GM10266 (cell line): ENCODE data around the gene FAM118B.

Experiments
- DNase-seq: peaks from one replicate; pipeline ENCODE4 v3.0.0; 2012; ENCODE audit errors: extremely low spot score
- TF ChIP-seq, protein P1 (sequence below): IDR thresholded peaks from 2 replicates; pipeline ENCODE4 v1.5.1; 2012; ENCODE audit warnings: mild to moderate bottlenecking, low read depth; ENCODE audit not compliant: control insufficient read depth, insufficient read depth; ENCODE audit errors: missing control alignments

Gene FAM118B

DNA sequence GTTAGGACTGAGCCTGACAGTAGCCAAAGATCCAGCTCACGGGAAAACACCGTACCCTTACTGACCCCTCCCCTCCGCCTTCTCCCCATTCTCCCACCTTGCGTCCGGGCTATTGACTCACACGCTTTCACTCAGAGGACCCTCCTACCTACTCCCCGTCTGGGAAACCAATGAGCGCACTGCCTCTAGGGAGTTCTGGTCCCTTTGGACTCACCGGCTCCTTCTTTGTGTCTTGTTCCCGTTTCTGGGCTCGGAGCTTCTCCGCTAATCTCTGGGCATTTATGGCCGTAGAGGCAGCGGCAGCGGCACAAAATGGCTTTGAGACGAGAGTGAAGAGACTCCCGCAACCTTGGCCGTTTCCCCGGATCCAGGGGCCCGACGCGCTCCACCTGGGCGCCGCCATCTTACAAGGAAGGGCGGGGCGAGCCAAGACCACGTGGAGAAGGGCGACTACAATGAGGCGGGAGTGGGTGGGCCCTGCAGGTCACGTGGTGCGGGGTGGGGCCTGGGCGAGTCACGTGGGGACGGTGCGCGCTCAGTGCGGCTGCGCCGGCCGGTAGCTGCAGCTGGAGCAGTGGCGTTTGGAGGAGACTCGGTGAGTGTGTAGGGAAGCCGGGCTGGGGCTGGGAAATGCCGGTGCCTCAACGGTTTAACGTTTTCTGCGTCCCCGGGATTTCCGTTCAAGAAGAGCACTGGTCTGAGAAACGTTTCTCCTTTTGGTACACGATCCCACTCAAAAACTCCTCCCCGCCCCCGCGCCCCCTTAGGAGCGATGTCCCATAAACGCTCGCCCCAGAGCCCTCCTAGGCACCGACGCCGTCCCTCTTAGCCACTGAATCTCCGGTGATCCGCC, at the start of gene FAM118B, which contains the start of gene RPUSD4:
FAM118B (plus strand) TSS at position 547 of the 853 bp plus-strand sequence. CDS start 23,220 bp downstream, outside the sequence.
RPUSD4 (minus strand) TSS at position 415 of the 853 bp plus-strand sequence; CDS start at position 403, 12 bp downstream.
- peak; percentile 94 for DNase-seq
- TF ChIP-seq, protein P1, sequence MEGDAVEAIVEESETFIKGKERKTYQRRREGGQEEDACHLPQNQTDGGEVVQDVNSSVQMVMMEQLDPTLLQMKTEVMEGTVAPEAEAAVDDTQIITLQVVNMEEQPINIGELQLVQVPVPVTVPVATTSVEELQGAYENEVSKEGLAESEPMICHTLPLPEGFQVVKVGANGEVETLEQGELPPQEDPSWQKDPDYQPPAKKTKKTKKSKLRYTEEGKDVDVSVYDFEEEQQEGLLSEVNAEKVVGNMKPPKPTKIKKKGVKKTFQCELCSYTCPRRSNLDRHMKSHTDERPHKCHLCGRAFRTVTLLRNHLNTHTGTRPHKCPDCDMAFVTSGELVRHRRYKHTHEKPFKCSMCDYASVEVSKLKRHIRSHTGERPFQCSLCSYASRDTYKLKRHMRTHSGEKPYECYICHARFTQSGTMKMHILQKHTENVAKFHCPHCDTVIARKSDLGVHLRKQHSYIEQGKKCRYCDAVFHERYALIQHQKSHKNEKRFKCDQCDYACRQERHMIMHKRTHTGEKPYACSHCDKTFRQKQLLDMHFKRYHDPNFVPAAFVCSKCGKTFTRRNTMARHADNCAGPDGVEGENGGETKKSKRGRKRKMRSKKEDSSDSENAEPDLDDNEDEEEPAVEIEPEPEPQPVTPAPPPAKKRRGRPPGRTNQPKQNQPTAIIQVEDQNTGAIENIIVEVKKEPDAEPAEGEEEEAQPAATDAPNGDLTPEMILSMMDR: no peak

DNA sequence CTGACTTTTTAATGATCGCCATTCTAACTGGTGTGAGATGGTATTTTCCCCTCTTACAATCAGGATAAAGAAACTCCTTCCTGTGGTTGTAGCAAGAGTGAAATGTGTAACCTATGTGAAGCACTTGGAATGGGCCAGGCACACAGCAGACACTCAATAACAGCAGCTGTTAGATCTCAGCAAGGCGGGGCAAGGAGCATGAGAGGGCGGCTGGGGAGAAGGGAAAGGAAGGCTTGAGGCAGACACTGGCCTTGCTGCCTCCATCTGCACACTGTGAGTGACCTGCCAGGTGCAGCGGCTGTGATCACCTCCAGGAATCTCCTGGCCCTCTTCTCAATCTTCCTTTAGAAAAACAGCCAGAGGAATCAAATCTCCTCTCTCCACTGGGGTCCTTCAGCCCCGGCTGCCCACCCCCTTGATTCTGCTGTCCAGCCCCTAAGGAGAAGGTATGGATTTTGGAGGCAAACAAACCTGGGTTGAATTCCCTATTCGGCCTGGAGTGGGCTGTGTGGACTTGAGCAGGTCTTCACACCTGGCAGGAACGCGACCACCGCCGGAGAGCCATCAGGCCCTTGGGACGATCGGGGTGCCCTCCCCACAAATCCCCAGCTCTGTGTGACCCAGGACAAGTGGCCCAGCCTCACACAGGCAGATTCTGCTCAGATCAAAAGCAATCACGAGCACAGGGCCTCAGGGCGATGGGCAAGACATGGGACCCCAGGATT, 49.1 kb upstream of the FAM118B start:
- no peak for DNase-seq
- TF ChIP-seq, protein P1: no peak

DNA sequence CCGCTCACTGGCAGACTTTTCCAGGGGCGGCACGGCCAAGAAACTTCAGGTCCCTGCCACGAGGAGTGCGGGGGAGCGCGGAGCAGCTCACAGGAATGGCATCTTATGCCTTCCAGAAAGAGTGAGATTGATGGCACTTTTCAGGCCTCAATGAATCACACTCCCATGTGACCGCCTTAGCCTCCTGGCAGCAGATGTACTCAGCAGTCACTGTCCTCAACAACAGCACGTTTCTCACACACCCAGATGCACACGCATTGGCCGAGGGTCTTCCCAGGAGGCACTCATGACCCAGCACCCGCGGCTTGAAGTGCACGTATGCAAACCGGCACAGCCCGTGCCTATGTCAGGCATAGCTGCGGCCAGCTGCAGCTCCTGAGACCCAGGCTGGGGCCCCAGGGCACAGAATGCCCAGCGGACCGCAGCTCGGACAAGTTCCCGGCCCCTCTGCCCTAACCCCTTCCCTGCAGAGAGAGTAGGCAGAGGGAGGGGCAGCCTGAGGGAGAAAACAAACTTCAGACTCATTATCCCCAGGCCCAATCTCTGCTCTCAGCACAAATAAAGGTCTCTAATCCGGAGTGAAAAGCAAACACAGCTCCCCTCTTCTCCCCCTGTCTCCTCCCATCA, 48.4 kb upstream of the FAM118B start:
- DNase-seq: no peak
- TF ChIP-seq, protein P1: no peak

DNA sequence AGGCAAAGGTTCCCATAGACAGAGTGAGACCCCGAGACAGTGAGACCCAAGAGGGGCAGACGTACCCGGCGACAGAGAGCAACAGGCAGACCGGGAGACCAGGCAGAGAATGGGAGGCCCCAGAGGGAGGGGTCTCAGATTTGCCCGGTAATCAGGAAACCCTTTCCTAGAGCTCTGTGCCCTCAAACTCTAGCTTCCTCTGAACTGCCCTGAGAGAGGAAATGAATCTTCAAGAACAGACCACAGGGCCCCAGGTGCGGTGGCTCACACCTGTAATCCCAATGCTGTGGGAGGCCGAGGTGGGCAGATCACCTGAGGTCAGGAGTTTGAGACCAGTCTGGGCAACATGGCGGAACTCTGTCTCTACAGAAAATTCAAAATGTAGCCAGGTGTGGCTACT, 47.8 kb upstream of the FAM118B start:
- no peak for DNase-seq
- TF ChIP-seq, protein P1: no peak

DNA sequence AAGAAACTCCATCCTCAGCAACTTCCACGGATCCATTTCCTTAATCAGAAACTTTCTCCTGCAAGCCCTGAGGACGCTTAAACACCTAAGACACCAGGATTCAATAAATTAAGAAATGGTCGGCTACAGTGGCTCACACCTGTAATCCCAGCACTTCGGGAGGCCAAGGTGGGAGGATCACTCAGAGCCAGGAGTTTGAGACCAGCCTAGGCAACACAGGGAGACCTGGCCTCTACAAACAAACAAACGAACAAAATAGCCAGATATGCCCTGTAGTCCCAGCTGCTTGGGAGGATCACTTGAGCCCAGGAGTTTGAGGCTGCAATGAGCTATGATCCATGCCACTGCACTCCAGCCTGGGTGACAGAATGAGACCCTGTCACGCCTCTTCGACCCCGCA, 46.8 kb upstream of the FAM118B start:
- DNase-seq: no peak
- TF ChIP-seq, protein P1: no peak

DNA sequence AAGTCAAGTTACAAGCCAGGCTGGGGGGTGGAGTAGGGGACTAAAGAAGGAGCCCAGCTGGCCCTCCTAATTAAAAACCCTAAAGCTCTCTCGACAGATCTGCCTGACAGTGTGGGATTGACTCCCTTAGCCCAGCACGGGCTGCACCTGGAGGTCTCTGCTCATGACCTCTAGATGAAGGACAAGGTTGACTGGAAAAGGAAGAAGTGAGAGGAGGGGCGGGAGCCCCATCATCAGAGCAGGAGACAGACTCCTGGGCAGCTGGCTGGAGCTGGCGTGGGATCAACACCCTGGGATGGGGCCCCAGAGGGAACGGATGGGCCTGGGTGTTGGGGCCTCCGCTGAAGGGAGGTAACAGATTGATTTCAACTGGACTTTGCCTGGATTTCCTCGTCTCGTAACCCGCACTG, 46.3 kb upstream of the FAM118B start:
- TF ChIP-seq, protein P1: no peak
- DNase-seq: no peak

DNA sequence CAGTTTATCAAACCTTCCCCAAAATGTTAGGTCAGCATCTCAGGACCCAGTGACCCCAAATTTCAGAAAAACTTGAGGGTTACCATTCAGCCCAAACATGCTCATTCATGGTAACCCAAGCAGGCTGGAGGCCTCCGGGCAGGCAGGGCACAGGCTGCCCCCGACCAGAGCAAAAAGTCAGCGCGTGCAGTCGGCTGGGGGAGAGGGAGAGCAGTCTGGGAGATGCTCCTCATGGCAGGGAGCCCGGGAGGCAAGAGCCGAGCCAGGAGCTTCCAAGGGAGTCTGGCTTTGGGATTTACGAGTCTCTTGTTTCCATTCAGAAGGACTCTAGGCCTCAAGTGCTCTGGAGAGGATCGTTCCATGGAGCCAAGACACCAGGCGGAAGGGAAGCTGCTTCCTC, 45.8 kb upstream of the FAM118B start:
- no peak for DNase-seq
- TF ChIP-seq, protein P1: no peak
